GM23338 (cell line): ENCODE data around the gene RPS21. TPM values are rescaled to one million over a fixed set of nuclear protein-coding genes. Genes with fewer than 3 reads are reported as not detected.

ENCODE experiments used
- ATAC-seq: fragments of 200-7000 bp; cut with Tn5 transposase; 3 replicates; pipeline ENCODE4 v1.9.1; 2020
- DNase-seq: peaks from one replicate; pipeline ENCODE4 v3.0.0-alpha.2; 2015; ENCODE audit warnings: low spot score
- H2AFZ ChIP-seq: fragments of 200-600 bp; sonication (generic); 2 replicates; pipeline ENCODE4 v1.8.0; 2016; ENCODE audit warnings: antibody characterized with exemption, mild to moderate bottlenecking, moderate library complexity
- H3F3A ChIP-seq: fragments of 200-600 bp; sonication (generic); replicated peaks from 2 replicates; pipeline ENCODE4 v1.8.0; 2017; ENCODE audit warnings: antibody characterized with exemption, mixed run types, low read depth
- H3K27ac ChIP-seq: fragments of 200-600 bp; sonication (generic); 2 replicates; pipeline ENCODE4 v1.6.1; 2016; ENCODE audit warnings: low read depth
- H3K27me3 ChIP-seq: fragments of 200-600 bp; sonication (generic); 2 replicates; pipeline ENCODE4 v1.8.0; 2016; ENCODE audit warnings: mild to moderate bottlenecking, mixed run types, moderate library complexity; ENCODE audit not compliant: insufficient read depth
- H3K36me3 ChIP-seq: fragments of 200-600 bp; sonication (generic); 2 replicates; pipeline ENCODE4 v1.8.0; 2016; ENCODE audit warnings: mild to moderate bottlenecking; ENCODE audit not compliant: insufficient read depth
- H3K4me1 ChIP-seq: fragments of 200-600 bp; sonication (generic); 2 replicates; pipeline ENCODE4 v1.8.0; 2016; ENCODE audit warnings: mild to moderate bottlenecking, moderate library complexity; ENCODE audit not compliant: insufficient read depth
- H3K4me2 ChIP-seq: fragments of 200-600 bp; sonication (generic); 2 replicates; pipeline ENCODE4 v1.7.1; 2017; ENCODE audit warnings: mixed run types
- H3K4me3 ChIP-seq: fragments of 200-600 bp; sonication (generic); 2 replicates; pipeline ENCODE4 v1.6.1; 2016; ENCODE audit warnings: mixed run types
- H3K79me2 ChIP-seq: fragments of 200-600 bp; sonication (generic); replicated peaks from 2 replicates; pipeline ENCODE4 v1.8.0; 2017; ENCODE audit warnings: mild to moderate bottlenecking; ENCODE audit not compliant: insufficient read depth
- H3K9me2 ChIP-seq: fragments of 200-600 bp; sonication (generic); 2 replicates; pipeline ENCODE4 v1.8.0; 2017; ENCODE audit not compliant: insufficient read depth
- H4K20me1 ChIP-seq: fragments of 200-600 bp; sonication (generic); replicated peaks from 2 replicates; pipeline ENCODE4 v1.8.0; 2017; ENCODE audit warnings: mild to moderate bottlenecking; ENCODE audit not compliant: insufficient read depth
- H3K27ac Mint-ChIP-seq: 2 replicates; pipeline ENCODE4 v1.8.0; 2020; ENCODE audit warnings: inconsistent platforms, mild to moderate bottlenecking, moderate library complexity, mixed read lengths
- H3K27me3 Mint-ChIP-seq: 3 replicates; pipeline ENCODE4 v1.8.0; 2022; ENCODE audit warnings: low read depth, mild to moderate bottlenecking, moderate library complexity, mixed read lengths, inconsistent platforms; ENCODE audit not compliant: insufficient read depth, poor library complexity
- H3K36me3 Mint-ChIP-seq: 3 replicates; pipeline ENCODE4 v1.8.0; 2021; ENCODE audit warnings: low read depth, mild to moderate bottlenecking, inconsistent platforms, moderate library complexity, mixed read lengths
- H3K4me1 Mint-ChIP-seq: 3 replicates; pipeline ENCODE4 v1.8.0; 2020; ENCODE audit warnings: mild to moderate bottlenecking, inconsistent platforms, mixed read lengths
- H3K4me3 Mint-ChIP-seq: 3 replicates; pipeline ENCODE4 v1.8.0; 2021; ENCODE audit warnings: moderate library complexity, mild to moderate bottlenecking, inconsistent platforms, mixed read lengths
- H3K9me3 Mint-ChIP-seq: 3 replicates; pipeline ENCODE4 v1.8.0; 2020; ENCODE audit warnings: moderate library complexity, mild to moderate bottlenecking, inconsistent platforms, mixed read lengths
- CREB1 ChIP-seq: fragments of 250-450 bp; sonication (Bioruptor Pico); IDR thresholded peaks from 2 replicates; pipeline ENCODE4 v1.5.0; 2020; ENCODE audit warnings: low read depth, mild to moderate bottlenecking, moderate library complexity
- EZH2 ChIP-seq: fragments of 200-600 bp; sonication (generic); IDR thresholded peaks from one replicate; pipeline ENCODE4 v1.8.0; 2017; ENCODE audit warnings: antibody characterized with exemption, mild to moderate bottlenecking, low read depth; ENCODE audit not compliant: unreplicated experiment
- EZH2phosphoT487 ChIP-seq: fragments of 200-600 bp; sonication (generic); IDR thresholded peaks from one replicate; pipeline ENCODE4 v1.8.1; 2018; ENCODE audit warnings: antibody characterized with exemption; ENCODE audit not compliant: unreplicated experiment
- STAT1 ChIP-seq: IDR thresholded peaks from one replicate; pipeline ENCODE4 v1.6.1; 2016; ENCODE audit warnings: antibody characterized with exemption; ENCODE audit not compliant: unreplicated experiment
- ZNF331 ChIP-seq: fragments of 250-450 bp; sonication (Bioruptor Pico); IDR thresholded peaks from 2 replicates; pipeline ENCODE4 v1.5.0; 2020; ENCODE audit warnings: low read depth, mild to moderate bottlenecking, moderate library complexity
- polyA plus RNA-seq: library from polyadenylated mRNA; unstranded; fragments of >200 nt; fragmentation: Nextera tagmentation; extraction: Ambion mirVana; gene quantifications from 2 replicates; pipeline ENCODE4 v1.2.1, GENCODE V29; 2016
- total RNA-seq: library from RNA; depleted of rRNA; stranded (reverse); fragments of >200 nt; shearing (Covaris generic); gene quantifications from 2 replicates; pipeline ENCODE4 v1.2.3, GENCODE V29; 2014
- TF ChIP-seq, protein P1 (sequence below), 2 experiments: fragments of 200-600 bp in 1 of 2; sonication (generic) in 1 of 2; conservative IDR thresholded peaks; 2 replicates each; pipeline versions ENCODE4 v1.5.1 to v1.6.1; 2016 to 2017; ENCODE audit warnings: antibody characterized with exemption in 2 of 2, low read depth in 2 of 2, mild to moderate bottlenecking in 2 of 2, moderate library complexity in 1 of 2
- TF ChIP-seq, protein P2 (sequence below): IDR thresholded peaks from one replicate; pipeline ENCODE4 v1.6.1; 2018; ENCODE audit warnings: antibody characterized with exemption; ENCODE audit not compliant: unreplicated experiment

RPS21 gene
- total and polyA plus RNA-seq, 2 experiments from 2014 or later = 759 to 2,298 TPM

DNA sequence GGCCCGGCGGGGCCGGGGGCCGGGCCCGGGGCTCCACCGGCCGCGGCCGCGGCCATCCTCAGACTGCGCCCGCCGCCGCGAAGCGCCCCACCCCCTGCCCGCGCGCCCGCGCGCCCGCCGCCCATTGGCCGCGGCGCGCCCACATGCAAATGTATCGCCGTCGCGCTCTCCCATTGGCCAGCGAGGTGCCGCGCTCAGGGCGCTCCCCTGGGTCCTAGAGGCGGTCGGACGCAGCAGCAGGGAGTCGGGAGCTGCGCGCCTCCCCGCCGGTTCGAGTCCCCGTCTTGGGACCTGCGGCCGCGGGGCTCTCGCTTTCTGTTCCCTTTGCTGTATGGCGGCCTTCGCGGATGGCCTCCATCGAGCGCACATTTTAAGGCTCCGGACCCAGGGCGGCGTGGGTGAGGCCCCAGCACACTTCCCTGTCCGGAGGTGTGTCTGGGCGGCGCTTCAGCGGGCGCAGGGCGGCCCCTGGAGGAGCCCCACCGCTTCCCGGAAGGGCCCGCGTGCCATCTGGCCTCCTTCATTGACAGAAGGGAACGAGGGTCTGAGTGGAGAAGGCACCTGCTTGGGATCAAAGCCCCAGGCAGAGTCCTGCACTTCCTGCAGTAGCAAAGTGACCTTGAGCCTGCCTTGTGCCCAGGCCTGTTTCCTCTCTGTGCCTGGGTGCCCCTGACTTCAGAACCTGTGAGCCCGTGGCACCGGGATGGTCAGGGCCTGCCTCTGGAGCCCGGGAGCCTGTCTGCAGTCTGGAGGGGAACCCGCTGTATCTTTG is 20.5 kb downstream of the RPS21 start, which contains the start of gene CABLES2:
CABLES2 (minus strand) TSS at position 65 of the 772 bp plus-strand sequence; CDS start at position 56, 9 bp downstream.
- H2AFZ ChIP-seq = peak within 1 kb of the TSS; percentile 97

DNA sequence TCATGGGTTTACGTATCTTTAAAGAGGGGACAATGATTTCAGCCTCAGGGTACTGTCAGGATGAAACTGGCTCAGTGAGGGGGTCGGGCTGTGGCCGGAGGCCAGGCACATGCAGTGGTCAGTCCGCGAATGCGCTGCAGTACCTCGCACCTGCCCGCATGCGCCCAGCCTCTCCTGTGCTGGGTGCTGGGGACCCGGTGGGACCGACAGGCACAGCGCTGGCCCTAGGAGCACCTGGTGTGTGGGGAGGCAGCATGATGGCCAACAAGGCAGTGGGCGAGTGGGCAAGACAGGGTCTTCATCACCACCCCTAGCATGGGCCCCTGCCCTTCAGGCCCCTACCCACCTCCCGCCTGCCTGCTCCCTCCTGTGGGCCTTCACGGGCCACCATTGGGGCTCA is 21.2 kb downstream of the RPS21 start:
- no peak overlapping the region for H3K4me2 ChIP-seq
- DNase-seq = no peak
- TF ChIP-seq EZH2 = no peak
- no peak for TF ChIP-seq STAT1
- no peak for TF ChIP-seq ZNF331
- TF ChIP-seq EZH2phosphoT487 = no peak

More for the DNA sequence above, 20.5 kb downstream of the RPS21 start, which contains the start of gene CABLES2:
- Mint-ChIP-seq H3K36me3 (no peaks in the 10 kb centered on the region), H3K27ac (no peak within 1 kb of the TSS), H3K4me3 (peak within 1 kb of the TSS; percentile 72), H3K9me3 (no peaks in the 10 kb centered on the region), H3K4me1 (peaks cover 9% of the 10 kb centered on the region), H3K27me3 (peaks cover 11% of the 10 kb centered on the region)
- no peak within 1 kb of the TSS for H3K27ac ChIP-seq
- DNase-seq (peak; percentile 97), ATAC-seq (peak; percentile 69)
- TF ChIP-seq, protein P1, sequence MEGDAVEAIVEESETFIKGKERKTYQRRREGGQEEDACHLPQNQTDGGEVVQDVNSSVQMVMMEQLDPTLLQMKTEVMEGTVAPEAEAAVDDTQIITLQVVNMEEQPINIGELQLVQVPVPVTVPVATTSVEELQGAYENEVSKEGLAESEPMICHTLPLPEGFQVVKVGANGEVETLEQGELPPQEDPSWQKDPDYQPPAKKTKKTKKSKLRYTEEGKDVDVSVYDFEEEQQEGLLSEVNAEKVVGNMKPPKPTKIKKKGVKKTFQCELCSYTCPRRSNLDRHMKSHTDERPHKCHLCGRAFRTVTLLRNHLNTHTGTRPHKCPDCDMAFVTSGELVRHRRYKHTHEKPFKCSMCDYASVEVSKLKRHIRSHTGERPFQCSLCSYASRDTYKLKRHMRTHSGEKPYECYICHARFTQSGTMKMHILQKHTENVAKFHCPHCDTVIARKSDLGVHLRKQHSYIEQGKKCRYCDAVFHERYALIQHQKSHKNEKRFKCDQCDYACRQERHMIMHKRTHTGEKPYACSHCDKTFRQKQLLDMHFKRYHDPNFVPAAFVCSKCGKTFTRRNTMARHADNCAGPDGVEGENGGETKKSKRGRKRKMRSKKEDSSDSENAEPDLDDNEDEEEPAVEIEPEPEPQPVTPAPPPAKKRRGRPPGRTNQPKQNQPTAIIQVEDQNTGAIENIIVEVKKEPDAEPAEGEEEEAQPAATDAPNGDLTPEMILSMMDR (conservative IDR thresholded peaks at IDR 0.05; ENCODE audit: low read depth in 2 of 2) = 0 out of 4 replicates have a peak, but pooled peaks of 1 of the 2 experiments have one; percentile 5
- TF ChIP-seq, protein P2, sequence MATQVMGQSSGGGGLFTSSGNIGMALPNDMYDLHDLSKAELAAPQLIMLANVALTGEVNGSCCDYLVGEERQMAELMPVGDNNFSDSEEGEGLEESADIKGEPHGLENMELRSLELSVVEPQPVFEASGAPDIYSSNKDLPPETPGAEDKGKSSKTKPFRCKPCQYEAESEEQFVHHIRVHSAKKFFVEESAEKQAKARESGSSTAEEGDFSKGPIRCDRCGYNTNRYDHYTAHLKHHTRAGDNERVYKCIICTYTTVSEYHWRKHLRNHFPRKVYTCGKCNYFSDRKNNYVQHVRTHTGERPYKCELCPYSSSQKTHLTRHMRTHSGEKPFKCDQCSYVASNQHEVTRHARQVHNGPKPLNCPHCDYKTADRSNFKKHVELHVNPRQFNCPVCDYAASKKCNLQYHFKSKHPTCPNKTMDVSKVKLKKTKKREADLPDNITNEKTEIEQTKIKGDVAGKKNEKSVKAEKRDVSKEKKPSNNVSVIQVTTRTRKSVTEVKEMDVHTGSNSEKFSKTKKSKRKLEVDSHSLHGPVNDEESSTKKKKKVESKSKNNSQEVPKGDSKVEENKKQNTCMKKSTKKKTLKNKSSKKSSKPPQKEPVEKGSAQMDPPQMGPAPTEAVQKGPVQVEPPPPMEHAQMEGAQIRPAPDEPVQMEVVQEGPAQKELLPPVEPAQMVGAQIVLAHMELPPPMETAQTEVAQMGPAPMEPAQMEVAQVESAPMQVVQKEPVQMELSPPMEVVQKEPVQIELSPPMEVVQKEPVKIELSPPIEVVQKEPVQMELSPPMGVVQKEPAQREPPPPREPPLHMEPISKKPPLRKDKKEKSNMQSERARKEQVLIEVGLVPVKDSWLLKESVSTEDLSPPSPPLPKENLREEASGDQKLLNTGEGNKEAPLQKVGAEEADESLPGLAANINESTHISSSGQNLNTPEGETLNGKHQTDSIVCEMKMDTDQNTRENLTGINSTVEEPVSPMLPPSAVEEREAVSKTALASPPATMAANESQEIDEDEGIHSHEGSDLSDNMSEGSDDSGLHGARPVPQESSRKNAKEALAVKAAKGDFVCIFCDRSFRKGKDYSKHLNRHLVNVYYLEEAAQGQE = no peak
- peak; percentile 71 for TF ChIP-seq CREB1
- no peaks in the 10 kb centered on the region for H3F3A ChIP-seq
- H4K20me1 ChIP-seq = no peaks in the 10 kb centered on the region; the same call in 1 of the 2 replicates
- H3K27me3 ChIP-seq = no peaks in the 10 kb centered on the region
- no peaks in the 10 kb centered on the region for H3K79me2 ChIP-seq
- H3K4me2 ChIP-seq = peak within 1 kb of the TSS; percentile 82
- no peaks in the 10 kb centered on the region for H3K36me3 ChIP-seq
- H3K4me3 ChIP-seq = peak within 1 kb of the TSS; percentile 62
- no peaks in the 10 kb centered on the region; the same call in 1 of the 2 replicates for H3K4me1 ChIP-seq
- H3K9me2 ChIP-seq = no peaks in the 10 kb centered on the region

More for the DNA sequence above, 21.2 kb downstream of the RPS21 start:
- no peak overlapping the region for H3K27ac Mint-ChIP-seq
- peak overlapping the region; percentile 71 for H3K4me3 Mint-ChIP-seq
- Histone ChIP-seq H3K4me3 (no peak overlapping the region; the same call in 1 of the 2 replicates), H3F3A (no peaks in the 10 kb centered on the region), H3K36me3 (no peaks in the 10 kb centered on the region), H3K79me2 (no peaks in the 10 kb centered on the region), H3K27ac (no peak overlapping the region), H3K4me1 (no peaks in the 10 kb centered on the region; the same call in 1 of the 2 replicates), H3K9me2 (no peaks in the 10 kb centered on the region), H4K20me1 (no peaks in the 10 kb centered on the region; the same call in 1 of the 2 replicates), H3K27me3 (no peaks in the 10 kb centered on the region), H2AFZ (no peak overlapping the region)
- no peaks in the 10 kb centered on the region for H3K9me3 Mint-ChIP-seq
- no peak for ATAC-seq
- H3K27me3 Mint-ChIP-seq = peaks cover 11% of the 10 kb centered on the region
- H3K36me3 Mint-ChIP-seq = no peaks in the 10 kb centered on the region
- H3K4me1 Mint-ChIP-seq = peaks cover 9% of the 10 kb centered on the region
